HEK293T (cell line): ENCODE measurements around the gene PTPRM.
"Not testable (repeated sequence)": the region's sequence is repeated elsewhere in the genome, so short reads cannot be mapped to it uniquely, and the experiment has no call there.

ENCODE experiments used
- CTCF ChIA-PET: fragments of 350-600 bp; formaldehyde crosslinking; extraction: SDS; loops from one replicate; lab custom pipeline; 2021; ENCODE audit warnings: antibody characterized with exemption, inconsistent platforms; lab: Yijun Ruan, JAX
- POLR2A ChIA-PET: fragments of 350-600 bp; formaldehyde crosslinking; extraction: SDS; loops from one replicate; lab custom pipeline; 2020; ENCODE audit warnings: antibody characterized with exemption, inconsistent platforms; lab: Yijun Ruan, JAX
- DNase-seq: peaks from one replicate; pipeline ENCODE4 v3.0.0; 2012; ENCODE audit warnings: mixed read lengths; ENCODE audit errors: extremely low spot score
- ARNT ChIP-seq: fragments of 450-650 bp; IDR thresholded peaks from 2 replicates; pipeline ENCODE4 v1.6.1; 2017; ENCODE audit warnings: mild to moderate bottlenecking
- BHLHE40 ChIP-seq: fragments of 450-650 bp; IDR thresholded peaks from 2 replicates; pipeline ENCODE4 v1.6.1; 2016; ENCODE audit warnings: mild to moderate bottlenecking, moderate library complexity, borderline replicate concordance
- CTBP1 ChIP-seq: fragments of 450-650 bp; IDR thresholded peaks from 2 replicates; pipeline ENCODE4 v1.6.1; 2016; ENCODE audit warnings: borderline replicate concordance
- ELF4 ChIP-seq: fragments of 450-650 bp; IDR thresholded peaks from 2 replicates; pipeline ENCODE4 v1.6.1; 2017; ENCODE audit warnings: antibody characterized with exemption
- FOXA1 ChIP-seq: fragments of 450-650 bp; IDR thresholded peaks from 2 replicates; pipeline ENCODE4 v1.6.1; 2016; ENCODE audit warnings: mild to moderate bottlenecking
- FOXK2 ChIP-seq: fragments of 450-650 bp; IDR thresholded peaks from 2 replicates; pipeline ENCODE4 v1.6.1; 2016; ENCODE audit warnings: mild to moderate bottlenecking
- FOXM1 ChIP-seq: fragments of 450-650 bp; IDR thresholded peaks from 2 replicates; pipeline ENCODE4 v1.6.1; 2017; ENCODE audit warnings: mild to moderate bottlenecking, borderline replicate concordance
- HDGF ChIP-seq: fragments of 450-650 bp; IDR thresholded peaks from 2 replicates; pipeline ENCODE4 v1.6.1; 2017; ENCODE audit warnings: antibody characterized with exemption, borderline replicate concordance
- L3MBTL2 ChIP-seq: fragments of 450-650 bp; conservative IDR thresholded peaks from 2 replicates; pipeline ENCODE4 v1.6.1; 2016; ENCODE audit warnings: mild to moderate bottlenecking
- LEF1 ChIP-seq: fragments of 450-650 bp; IDR thresholded peaks from 2 replicates; pipeline ENCODE4 v1.6.1; 2017; ENCODE audit warnings: mild to moderate bottlenecking, borderline replicate concordance
- NFRKB ChIP-seq: fragments of 450-650 bp; IDR thresholded peaks from 2 replicates; pipeline ENCODE4 v1.6.1; 2016; ENCODE audit warnings: mild to moderate bottlenecking, moderate library complexity
- SP1 ChIP-seq: fragments of 450-650 bp; IDR thresholded peaks from 2 replicates; pipeline ENCODE4 v1.6.1; 2017
- SUZ12 ChIP-seq: fragments of 450-650 bp; IDR thresholded peaks from 2 replicates; pipeline ENCODE4 v1.6.1; 2016; ENCODE audit warnings: mild to moderate bottlenecking
- TARDBP ChIP-seq: fragments of 450-650 bp; IDR thresholded peaks from 2 replicates; pipeline ENCODE4 v1.6.1; 2016
- ZNF384 ChIP-seq: fragments of 450-650 bp; IDR thresholded peaks from 2 replicates; pipeline ENCODE4 v1.6.1; 2016
- TF ChIP-seq, protein P1 (sequence below): fragments of 450-650 bp; IDR thresholded peaks from 2 replicates; pipeline ENCODE4 v1.6.1; 2016

PTPRM gene

DNA sequence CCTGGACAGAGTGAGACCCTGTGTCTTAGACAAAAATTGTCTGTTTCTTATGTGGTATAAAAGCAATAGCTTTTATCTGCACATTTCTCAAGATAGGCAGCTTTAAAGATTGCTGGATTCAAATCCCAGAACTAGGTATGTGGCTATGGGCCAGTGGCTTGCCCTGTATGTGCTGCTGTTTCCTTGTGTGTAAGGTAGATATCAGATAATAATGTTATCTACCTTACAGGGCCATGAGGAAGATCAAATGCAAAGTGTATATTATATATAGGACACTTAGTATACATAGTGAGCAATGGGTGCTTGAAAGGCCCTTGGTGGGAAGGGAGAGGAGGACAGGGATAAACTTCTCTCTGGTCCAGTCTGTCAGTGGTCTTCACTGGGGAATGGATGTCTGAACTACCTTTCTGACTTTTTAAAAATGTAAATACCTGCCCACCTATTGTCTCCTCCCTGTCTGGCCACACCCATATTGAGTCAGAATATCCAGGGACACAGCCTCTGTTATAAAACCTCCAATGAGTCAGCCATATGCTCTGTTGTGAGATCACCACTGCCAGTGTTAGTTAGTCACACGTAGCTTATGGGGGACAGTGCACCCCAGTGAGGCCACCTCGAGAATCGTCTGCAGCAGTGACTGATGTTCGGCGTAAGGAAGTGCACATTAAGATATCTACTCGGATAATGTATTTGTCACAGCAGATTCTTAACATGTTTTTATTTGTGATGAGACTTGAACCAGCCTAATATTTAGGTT lies 383.4 kb downstream of the PTPRM start:
- CTCF ChIA-PET, result interaction anchor here (0.6 kb wide), 1 partner anchor 33 kb away, joined by 3 read pairs; no protein-coding TSS in a partner anchor
- POLR2A ChIA-PET, result no interaction called here
- DNase-seq, result no peak
- no peak for TF ChIP-seq TARDBP
- no peak for TF ChIP-seq SP1
- no peak for TF ChIP-seq FOXM1
- TF ChIP-seq, protein P1, sequence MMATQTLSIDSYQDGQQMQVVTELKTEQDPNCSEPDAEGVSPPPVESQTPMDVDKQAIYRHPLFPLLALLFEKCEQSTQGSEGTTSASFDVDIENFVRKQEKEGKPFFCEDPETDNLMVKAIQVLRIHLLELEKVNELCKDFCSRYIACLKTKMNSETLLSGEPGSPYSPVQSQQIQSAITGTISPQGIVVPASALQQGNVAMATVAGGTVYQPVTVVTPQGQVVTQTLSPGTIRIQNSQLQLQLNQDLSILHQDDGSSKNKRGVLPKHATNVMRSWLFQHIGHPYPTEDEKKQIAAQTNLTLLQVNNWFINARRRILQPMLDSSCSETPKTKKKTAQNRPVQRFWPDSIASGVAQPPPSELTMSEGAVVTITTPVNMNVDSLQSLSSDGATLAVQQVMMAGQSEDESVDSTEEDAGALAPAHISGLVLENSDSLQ, result no peak
- no peak for TF ChIP-seq ELF4
- TF ChIP-seq L3MBTL2, result no peak

DNA sequence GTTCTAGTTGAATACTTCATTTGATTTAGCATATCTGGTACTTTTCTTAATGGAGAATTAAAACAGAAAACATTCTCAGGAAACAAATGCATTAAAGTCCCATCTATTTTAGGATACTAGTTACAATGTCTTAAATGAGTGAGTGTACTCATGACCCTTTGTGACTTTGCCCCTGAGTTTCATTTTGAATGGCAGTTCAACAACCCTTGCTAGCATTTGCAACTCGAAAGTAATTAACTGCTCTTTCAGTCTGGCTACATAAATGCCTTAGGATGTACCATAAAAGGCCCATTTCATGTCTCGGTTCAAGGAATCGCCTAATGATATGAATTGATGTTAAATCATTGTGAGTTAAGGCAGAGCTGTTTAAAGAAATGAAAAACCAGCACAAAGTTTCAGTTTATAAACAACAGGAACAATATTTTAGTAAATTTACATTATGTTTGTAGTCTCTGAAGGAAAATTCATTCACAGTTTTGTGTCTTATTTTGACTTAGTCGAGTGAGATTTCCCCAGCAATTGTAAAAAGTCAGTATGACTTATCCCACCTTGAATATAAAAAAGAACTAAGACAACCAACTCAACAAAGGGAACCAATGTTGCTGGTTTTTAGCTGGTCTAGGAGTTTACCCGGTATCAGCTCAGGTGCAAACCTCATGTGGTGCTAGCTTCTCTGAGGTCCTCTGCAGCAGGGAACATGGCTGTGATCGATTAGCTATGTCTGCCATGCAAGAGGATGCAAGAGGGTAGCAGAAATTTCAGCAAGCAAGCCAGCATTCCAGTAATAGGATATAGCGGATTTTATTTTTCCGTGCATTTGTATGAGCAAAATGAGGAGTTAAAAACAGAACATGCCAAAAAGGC lies 386.2 kb downstream of the PTPRM start:
- POLR2A ChIA-PET, result no interaction called here

DNA sequence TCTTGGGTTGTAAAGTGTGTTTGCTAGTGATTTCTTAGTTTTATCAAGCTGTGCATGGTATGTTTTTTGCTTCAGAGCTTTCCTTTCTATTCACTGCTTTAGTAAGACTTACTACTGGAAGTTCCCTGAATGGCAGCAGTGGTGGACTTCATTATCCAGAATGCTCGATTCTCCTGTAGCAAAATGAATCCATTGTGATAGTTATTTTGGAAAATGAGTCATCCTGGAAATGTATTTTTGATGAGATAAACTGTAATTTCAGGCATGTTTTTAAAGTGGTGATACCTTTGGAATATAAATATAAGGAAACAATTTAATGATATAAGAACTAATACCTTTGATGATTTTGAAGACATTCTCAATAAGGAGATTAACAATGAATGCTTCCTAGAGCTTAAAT lies 387.1 kb downstream of the PTPRM start:
- TF ChIP-seq SUZ12 (no peak), CTBP1 (no peak), FOXK2 (no peak), ELF4 (no peak)
- CTCF ChIA-PET, result no interaction called here
- POLR2A ChIA-PET, result no interaction called here
- no peak for DNase-seq

More for the DNA sequence above, 386.2 kb downstream of the PTPRM start:
- CTCF ChIA-PET, result no interaction called here
- DNase-seq, result no peak
- TF ChIP-seq CTBP1 (no peak), LEF1 (no peak)

DNA sequence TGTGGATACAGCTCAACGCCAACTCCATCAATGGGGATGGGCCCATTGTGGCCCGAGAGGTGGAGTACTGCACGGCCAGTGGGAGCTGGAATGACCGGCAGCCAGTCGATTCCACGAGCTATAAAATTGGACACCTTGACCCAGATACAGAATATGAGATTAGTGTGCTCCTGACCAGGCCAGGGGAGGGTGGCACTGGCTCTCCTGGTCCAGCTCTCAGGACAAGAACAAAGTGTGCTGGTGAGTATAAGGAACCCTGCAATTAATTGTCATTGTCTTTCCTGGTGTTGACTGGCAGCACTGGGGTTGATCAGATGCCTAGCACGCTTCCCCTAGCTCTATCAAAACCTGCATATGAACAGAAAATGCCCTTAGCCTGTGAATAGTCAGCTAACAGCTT lies 388.1 kb downstream of the PTPRM start:
- CTCF ChIA-PET, result no interaction called here
- POLR2A ChIA-PET, result no interaction called here
- no peak for TF ChIP-seq FOXM1
- TF ChIP-seq, protein P1, result no peak
- TF ChIP-seq SUZ12, result no peak
- no peak for TF ChIP-seq HDGF
- no peak for TF ChIP-seq SP1
- TF ChIP-seq TARDBP, result no peak
- no peak for TF ChIP-seq ZNF384
- no peak for TF ChIP-seq ELF4
- no peak for TF ChIP-seq NFRKB
- TF ChIP-seq CTBP1, result no peak
- no peak for TF ChIP-seq ARNT
- TF ChIP-seq BHLHE40, result no peak
- TF ChIP-seq L3MBTL2, result no peak
- no peak for TF ChIP-seq FOXK2
- TF ChIP-seq FOXA1, result no peak
- TF ChIP-seq LEF1, result no peak
- no peak for DNase-seq

DNA sequence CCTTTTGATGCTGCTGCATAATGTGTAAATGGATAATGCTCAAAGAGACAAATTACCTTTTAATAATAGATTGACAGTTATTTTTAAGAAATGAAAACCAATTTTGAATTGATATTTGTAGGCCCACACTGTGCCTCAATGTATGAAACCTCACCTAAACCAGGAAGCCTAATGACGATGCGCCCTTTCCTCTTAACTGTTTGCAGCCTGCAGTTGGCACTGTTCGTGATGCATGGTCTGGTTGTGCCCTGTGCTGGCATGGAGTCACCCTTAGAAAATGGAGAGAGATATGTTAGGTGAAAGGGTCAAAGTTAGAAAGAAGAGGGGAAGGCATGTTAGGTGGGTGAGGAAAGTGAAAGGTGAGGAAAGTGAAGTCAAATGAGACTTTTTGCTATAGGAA lies 390.2 kb downstream of the PTPRM start:
- no peak for DNase-seq
- ChIA-PET CTCF (no interaction called here), POLR2A (no interaction called here)
- no peak for TF ChIP-seq SP1
- TF ChIP-seq FOXK2, result no peak
- no peak for TF ChIP-seq LEF1
- TF ChIP-seq HDGF, result no peak
- TF ChIP-seq FOXM1, result no peak
- no peak for TF ChIP-seq SUZ12
- TF ChIP-seq NFRKB, result no peak
- TF ChIP-seq BHLHE40, result no peak
- no peak for TF ChIP-seq CTBP1

DNA sequence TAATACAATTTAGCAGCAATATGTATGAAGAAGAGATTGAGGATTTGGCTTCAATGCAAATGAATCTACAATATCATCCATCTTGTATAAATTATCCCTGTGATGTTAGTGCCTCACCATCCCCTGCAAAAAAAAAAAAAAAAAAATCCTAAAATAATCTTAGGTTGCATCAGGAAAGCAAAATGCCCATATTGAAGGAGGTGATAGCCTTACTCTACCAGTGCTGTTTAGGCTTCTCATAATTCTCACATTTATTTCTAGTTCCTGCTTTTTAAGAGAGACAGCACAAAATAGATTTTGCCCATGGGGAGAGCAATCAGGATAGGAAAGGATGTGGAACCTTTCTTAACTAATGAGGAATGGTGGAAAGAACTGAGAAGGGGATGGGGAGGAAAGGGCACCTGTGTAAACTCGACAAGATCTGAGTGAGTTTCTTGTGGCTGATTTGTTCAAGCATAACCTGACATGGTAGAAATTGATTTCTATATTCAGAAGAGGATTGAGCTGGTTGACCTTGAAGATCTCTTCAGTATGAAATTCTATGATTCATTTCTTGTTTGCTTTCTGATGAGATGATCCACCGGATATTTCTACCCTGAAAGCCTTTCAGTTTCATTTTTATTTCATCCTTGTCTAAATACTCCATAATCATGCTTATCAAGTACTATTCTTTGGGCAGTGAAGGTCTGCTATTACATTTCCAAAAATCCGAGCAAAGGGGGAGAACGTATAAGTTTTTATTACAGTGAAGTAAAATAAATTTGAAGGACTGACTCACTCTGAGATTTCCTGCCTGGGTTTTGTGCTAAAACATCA lies 391.2 kb downstream of the PTPRM start:
- ChIA-PET CTCF (no interaction called here), POLR2A (no interaction called here)
- TF ChIP-seq CTBP1, result no peak
- TF ChIP-seq ELF4, result no peak
- no peak for TF ChIP-seq FOXK2
- no peak for TF ChIP-seq FOXM1
- DNase-seq, result no peak

DNA sequence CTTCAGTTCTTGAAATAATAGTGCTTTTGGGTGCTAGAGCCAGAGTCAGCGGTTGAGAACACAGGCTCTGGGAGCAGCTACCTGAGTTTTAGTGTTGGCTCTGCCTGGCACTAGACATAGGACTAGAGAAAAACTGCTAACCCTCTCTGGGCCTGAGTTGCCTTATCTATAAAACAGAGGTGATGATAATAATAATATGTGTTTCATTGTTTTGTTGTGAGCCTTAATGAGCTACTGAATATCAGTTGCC lies 391.7 kb downstream of the PTPRM start:
- ChIA-PET POLR2A (no interaction called here), CTCF (no interaction called here)
- no peak for DNase-seq
- no peak for TF ChIP-seq ZNF384
- TF ChIP-seq ARNT, result no peak
- no peak for TF ChIP-seq LEF1
- TF ChIP-seq ELF4, result no peak
- no peak for TF ChIP-seq TARDBP
- TF ChIP-seq, protein P1, result no peak
- TF ChIP-seq NFRKB, result no peak
- no peak for TF ChIP-seq FOXA1
- no peak for TF ChIP-seq SUZ12
- no peak for TF ChIP-seq L3MBTL2
- TF ChIP-seq HDGF, result no peak

DNA sequence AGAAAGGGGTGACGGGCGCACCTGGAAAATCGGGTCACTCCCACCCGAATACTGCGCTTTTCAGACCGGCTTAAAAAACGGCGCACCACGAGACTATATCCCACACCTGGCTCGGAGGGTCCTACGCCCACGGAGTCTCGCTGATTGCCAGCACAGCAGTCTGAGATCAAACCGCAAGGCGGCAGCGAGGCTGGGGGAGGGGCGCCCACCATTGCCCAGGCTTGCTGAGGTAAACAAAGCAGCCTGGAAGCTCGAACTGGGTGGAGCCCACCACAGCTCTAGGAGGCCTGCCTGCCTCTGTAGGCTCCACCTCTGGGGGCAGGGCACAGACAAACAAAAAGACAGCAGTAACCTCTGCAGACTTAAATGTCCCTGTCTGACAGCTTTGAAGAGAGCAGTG lies 399.6 kb downstream of the PTPRM start:
- POLR2A ChIA-PET, result not testable (repeated sequence)

More for the DNA sequence above, 399.6 kb downstream of the PTPRM start:
- DNase-seq, CTCF ChIA-PET: not testable (repeated sequence)
